Bronchial smooth muscle cell (primary cell): Measurements from ENCODE around the gene CSNK2B. TPM values are rescaled to one million over a fixed set of nuclear protein-coding genes. Genes with fewer than 3 reads are reported as not detected.

Experiments used
- total RNA-seq: library from RNA; depleted of rRNA; stranded (reverse); fragments of >200 nt; gene quantifications from 2 replicates; pipeline ENCODE4 v1.2.1, GENCODE V29; 2014

Gene CSNK2B
- 70.2 and 83.9 TPM in 2 replicates for total RNA-seq

GRCh38 chr6:31665501-31666336 lies at the start of gene CSNK2B:
Gene CSNK2B, plus strand, starts transcription at chr6:31666080. Its CDS starts 752 bp downstream, at chr6:31666832.

DNA sequence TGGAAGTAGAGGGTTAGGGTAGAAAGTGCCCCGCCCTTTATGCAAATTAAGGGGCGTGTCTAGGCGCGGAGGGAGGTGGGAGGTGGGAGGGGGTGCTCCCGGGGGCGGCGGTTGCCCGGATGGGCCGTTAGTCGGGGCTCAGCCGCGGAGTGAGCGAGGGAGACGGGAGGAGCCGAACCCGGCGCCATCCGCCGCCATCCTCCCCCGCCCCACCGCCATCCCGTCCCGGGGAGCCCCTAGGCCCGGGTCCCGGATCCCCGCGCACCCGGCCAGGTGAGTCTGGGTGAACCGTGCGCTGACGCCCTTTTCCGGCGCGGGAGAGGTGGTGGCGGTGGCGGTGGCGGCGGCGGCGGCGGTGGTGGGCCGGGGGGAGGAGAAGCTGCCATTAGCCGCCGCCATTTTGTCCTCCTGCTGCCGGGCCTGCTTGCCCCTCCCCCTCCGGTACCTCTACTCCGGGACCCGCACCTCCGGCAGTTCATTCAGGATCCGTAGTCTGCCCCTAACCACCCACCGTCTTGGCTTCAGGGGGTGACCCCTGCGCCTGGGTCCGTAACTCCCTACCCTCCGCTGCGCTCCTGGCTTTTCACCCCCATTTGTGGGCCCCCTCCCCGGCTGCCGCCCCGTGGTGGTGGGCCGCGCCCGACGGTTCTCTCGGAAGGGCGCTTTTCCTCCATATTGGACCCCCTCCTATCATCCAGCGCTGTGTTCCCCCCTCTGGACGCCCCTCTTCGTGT lies 45.1 kb upstream of the CSNK2B start, which contains the start of gene PRRC2A:
PRRC2A (plus strand) TSS at position 130 of the 734 bp plus-strand sequence. CDS start 2,075 bp downstream, outside the sequence.

DNA sequence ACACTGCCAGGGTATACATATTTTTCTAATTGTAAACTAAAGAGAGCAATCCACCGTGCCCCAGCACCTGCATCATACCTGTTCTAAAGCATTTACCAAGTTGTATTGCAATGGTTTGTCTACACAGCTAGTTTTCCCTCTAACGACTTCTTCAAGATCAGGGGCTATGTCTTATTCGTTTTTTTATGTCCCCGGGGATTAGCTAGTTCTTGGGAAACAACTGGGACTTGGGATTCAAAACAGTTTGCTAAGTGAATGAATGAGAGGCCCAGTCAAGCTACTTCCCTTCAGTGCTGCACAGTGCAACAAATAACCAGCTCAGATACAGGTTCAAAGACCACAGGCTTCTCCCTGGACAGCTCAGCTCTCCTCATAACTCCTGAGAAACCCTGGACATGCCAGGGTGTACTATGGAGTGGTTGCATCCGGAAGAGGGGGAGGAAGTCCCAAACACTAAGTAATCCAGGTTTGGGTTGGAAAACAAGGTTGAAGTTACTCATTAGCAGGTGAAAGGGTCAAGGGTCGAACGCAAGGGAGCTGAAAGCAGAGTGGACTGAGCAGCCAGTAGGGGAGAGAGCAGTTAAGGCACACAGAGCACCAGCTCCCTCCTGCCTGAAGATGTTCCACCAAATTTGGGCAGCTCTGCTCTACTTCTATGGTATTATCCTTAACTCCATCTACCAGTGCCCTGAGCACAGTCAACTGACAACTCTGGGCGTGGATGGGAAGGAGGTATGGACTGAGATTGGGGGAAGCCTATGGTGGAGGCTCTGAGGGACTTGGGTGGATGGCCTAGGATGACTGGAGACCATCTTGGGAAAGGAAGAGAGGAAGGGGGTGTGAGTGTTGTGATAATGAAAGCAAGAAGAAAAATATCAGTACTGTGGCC lies 10.3 kb upstream of the CSNK2B start, which contains the start of gene APOM:
APOM (plus strand) TSS at position 546 of the 889 bp plus-strand sequence; CDS start at position 619, 73 bp downstream.

GRCh38 chr6:31660381-31661261 lies 5.3 kb upstream of the CSNK2B start, which contains the start of gene C6orf47:
Gene C6orf47, minus strand, starts transcription at chr6:31660778. Its CDS starts 831 bp downstream, at chr6:31659947.

GRCh38 chr6:31664790-31665500 lies 935 bp upstream of the CSNK2B start, which contains the start of gene GPANK1:
Gene GPANK1, minus strand, starts transcription at chr6:31664997. Its CDS starts 519 bp downstream, at chr6:31664478.

DNA sequence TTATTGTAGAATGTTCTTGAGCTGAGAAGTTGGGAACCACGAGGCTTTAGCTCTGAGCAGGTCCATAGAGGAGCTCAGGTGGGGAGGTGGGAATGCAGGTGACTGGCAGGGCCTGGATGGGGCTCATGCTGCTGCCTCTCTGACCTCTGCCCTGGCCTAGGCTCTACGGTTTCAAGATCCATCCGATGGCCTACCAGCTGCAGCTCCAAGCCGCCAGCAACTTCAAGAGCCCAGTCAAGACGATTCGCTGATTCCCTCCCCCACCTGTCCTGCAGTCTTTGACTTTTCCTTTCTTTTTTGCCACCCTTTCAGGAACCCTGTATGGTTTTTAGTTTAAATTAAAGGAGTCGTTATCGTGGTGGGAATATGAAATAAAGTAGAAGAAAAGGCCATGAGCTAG lies 3.8 kb downstream of the CSNK2B start, which contains the start of gene LY6G5B:
LY6G5B (plus strand) TSS at position 301 of the 400 bp plus-strand sequence. CDS start 975 bp downstream, outside the sequence.

DNA sequence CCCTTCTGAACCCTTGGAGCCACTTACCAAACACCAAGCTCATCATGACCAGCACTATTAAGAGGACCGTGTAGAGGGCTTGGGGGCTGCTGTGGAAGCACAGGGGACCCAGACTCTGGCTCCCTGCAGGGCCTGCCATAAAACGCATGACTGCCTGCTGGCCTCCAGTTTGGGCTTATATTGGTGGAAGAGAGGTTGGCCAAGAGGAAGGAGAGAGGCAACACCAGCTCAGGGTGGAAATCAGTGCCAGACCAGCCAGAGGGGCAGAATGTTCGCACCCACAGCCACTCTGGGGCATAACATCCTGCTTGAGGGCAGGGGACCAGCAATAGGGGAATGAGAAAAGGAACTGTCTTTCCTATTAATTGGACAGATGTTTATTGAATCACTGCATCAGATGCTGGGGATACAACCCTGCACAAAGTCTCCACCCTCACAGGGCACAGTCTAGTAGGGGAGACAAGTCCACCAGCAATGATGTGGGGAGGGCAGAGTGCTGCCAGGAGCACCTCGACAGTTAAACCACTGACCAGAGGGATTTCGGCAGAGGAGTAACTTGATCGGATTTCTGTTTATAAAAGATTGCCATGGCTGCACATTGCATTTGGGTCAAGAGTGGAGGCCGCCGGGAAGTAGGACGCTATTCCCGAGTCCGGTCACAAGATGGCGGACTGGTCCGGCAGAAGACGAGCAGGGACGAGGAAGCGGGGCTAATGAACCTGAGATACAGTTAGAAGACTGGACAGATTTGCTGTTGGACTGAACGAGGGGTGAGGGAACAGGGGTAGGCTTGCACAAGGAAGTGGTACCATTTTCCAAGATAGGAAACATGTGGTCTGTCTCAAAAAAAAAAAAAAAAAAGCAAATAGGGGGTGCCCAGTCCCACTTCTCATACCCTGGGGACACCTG lies 14.6 kb downstream of the CSNK2B start, which contains the start of gene LY6G5C:
LY6G5C (minus strand) TSS at position 842 of the 909 bp plus-strand sequence; CDS start at position 148, 694 bp downstream.

GRCh38 chr6:31702819-31703716 lies 37.2 kb downstream of the CSNK2B start, which contains the start of gene ABHD16A:
Gene ABHD16A, minus strand, starts transcription at chr6:31703324. Its CDS starts 43 bp downstream, at chr6:31703281.

DNA sequence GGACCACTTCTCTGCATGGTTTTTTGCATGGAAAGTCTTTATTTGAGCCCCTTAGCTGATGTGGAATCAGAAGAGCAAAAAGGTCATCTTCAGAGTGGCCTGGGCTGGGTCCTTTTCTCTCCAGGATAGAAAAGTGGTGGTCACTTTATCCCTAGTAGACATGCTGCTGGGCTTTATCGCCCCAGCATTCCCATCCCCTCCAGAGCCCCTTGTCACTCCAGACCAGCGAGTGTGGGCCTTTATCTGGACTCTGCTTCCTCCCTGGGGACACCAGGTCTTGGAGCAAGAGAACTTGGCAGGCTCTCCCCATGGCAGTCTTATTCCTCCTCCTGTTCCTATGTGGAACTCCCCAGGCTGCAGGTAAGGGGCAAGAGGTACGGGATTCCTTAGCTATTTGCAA lies 40.7 kb downstream of the CSNK2B start, which contains the start of gene LY6G6F:
LY6G6F (plus strand) TSS at position 268 of the 400 bp plus-strand sequence; CDS start at position 309, 41 bp downstream.

GRCh38 chr6:31715022-31715958 lies 49.4 kb downstream of the CSNK2B start, which contains the start of gene LY6G6D:
Gene LY6G6D, plus strand, starts transcription at chr6:31715348. Its CDS starts 8 bp downstream, at chr6:31715356.

Other genes starting within 250 kb of the CSNK2B start
- gene MICB, start 167.9 kb upstream of the CSNK2B start, total RNA-seq = 3.1 and 6.1 TPM in 2 replicates
- not detected in 2 replicates for gene MCCD1, start 137.1 kb upstream of the CSNK2B start, total RNA-seq
- 324 and 339 TPM in 2 replicates for gene DDX39B, start 124.1 kb upstream of the CSNK2B start, total RNA-seq
- 8.9 and 10.4 TPM in 2 replicates for gene ATP6V1G2, start 119.5 kb upstream of the CSNK2B start, total RNA-seq
- 32.9 and 39.4 TPM in 2 replicates for gene NFKBIL1, start 118.5 kb upstream of the CSNK2B start, total RNA-seq
- not detected in 2 replicates for gene LTA, start 93.8 kb upstream of the CSNK2B start, total RNA-seq
- gene TNF, start 90.5 kb upstream of the CSNK2B start, total RNA-seq = not detected in 2 replicates
- not detected in 2 replicates for gene LTB, start 83.7 kb upstream of the CSNK2B start, total RNA-seq
- 0.09 and 0.32 TPM in 2 replicates for gene LST1, start 79.8 kb upstream of the CSNK2B start, total RNA-seq
- gene NCR3, start 73.1 kb upstream of the CSNK2B start, total RNA-seq = not detected in 2 replicates
- gene AIF1, start 50.8 kb upstream of the CSNK2B start, total RNA-seq = not detected in 2 replicates
- 18.4 and 18.6 TPM in 2 replicates for gene PRRC2A, start 45.4 kb upstream of the CSNK2B start, total RNA-seq
- gene BAG6, start 13.4 kb upstream of the CSNK2B start, total RNA-seq = 81.1 and 90.6 TPM in 2 replicates
- gene APOM, start 10.2 kb upstream of the CSNK2B start, total RNA-seq = 1.6 and 1.8 TPM in 2 replicates
- gene C6orf47, start 5.3 kb upstream of the CSNK2B start, total RNA-seq = 16.9 and 19.9 TPM in 2 replicates
- 12.2 and 14.3 TPM in 2 replicates for gene GPANK1, start 1.1 kb upstream of the CSNK2B start, total RNA-seq
- 2.2 and 4.0 TPM in 2 replicates for gene LY6G5B, start 3.9 kb downstream of the CSNK2B start, total RNA-seq
- 0.09 and 0.63 TPM in 2 replicates for gene LY6G5C, start 15.0 kb downstream of the CSNK2B start, total RNA-seq
- gene ABHD16A, start 37.2 kb downstream of the CSNK2B start, total RNA-seq = 54.5 and 96.4 TPM in 2 replicates
- gene LY6G6F, start 40.8 kb downstream of the CSNK2B start, total RNA-seq = not detected in 2 replicates
- 0.47 TPM in 1 of 2 replicates, not detected in the other for gene LY6G6D, start 49.3 kb downstream of the CSNK2B start, total RNA-seq
- not detected in 2 replicates for gene LY6G6C, start 55.7 kb downstream of the CSNK2B start, total RNA-seq
- not detected in 2 replicates for gene MPIG6B, start 57.3 kb downstream of the CSNK2B start, total RNA-seq
- gene DDAH2, start 63.2 kb downstream of the CSNK2B start, total RNA-seq = 152 and 207 TPM in 2 replicates
- gene CLIC1, start 70.5 kb downstream of the CSNK2B start, total RNA-seq = 521 and 664 TPM in 2 replicates
- gene MSH5, start 73.9 kb downstream of the CSNK2B start, total RNA-seq = 2.7 and 3.6 TPM in 2 replicates
- 0.26 and 1.3 TPM in 2 replicates for gene SAPCD1, start 96.6 kb downstream of the CSNK2B start, total RNA-seq
- 0.79 and 0.86 TPM in 2 replicates for gene VWA7, start 111.2 kb downstream of the CSNK2B start, total RNA-seq
- gene VARS1, start 129.7 kb downstream of the CSNK2B start, total RNA-seq = 28.1 and 36.1 TPM in 2 replicates
- gene LSM2, start 140.9 kb downstream of the CSNK2B start, total RNA-seq = 17.8 and 19.1 TPM in 2 replicates
- gene HSPA1L, start 149.2 kb downstream of the CSNK2B start, total RNA-seq = 1.7 and 2.3 TPM in 2 replicates
- 92.2 and 182 TPM in 2 replicates for gene HSPA1A, start 149.5 kb downstream of the CSNK2B start, total RNA-seq
- 149 and 280 TPM in 2 replicates for gene HSPA1B, start 161.7 kb downstream of the CSNK2B start, total RNA-seq
- gene NEU1, start 196.7 kb downstream of the CSNK2B start, total RNA-seq = 73.7 and 87.3 TPM in 2 replicates
- gene SLC44A4, start 212.9 kb downstream of the CSNK2B start, total RNA-seq = 0.52 TPM in 1 of 2 replicates, not detected in the other
- gene EHMT2, start 231.6 kb downstream of the CSNK2B start, total RNA-seq = 76.3 and 106 TPM in 2 replicates
- gene ZBTB12, start 236.0 kb downstream of the CSNK2B start, total RNA-seq = 9.6 and 14.6 TPM in 2 replicates